HepG2 (cell line): ENCODE measurements around the gene MAP3K20. TPM values are rescaled to one million over a fixed set of nuclear protein-coding genes. Genes with fewer than 3 reads are reported as not detected.
"Not testable (repeated sequence)": the region's sequence is repeated elsewhere in the genome, so short reads cannot be mapped to it uniquely, and the experiment has no call there.

Experiments
- ATAC-seq: fragments of 200-7000 bp; cut with Tn5 transposase; 3 replicates; pipeline ENCODE4 v1.9.1; 2020; ENCODE audit warnings: mild to moderate bottlenecking, moderate library complexity
- BruUV-seq: library from RNA; stranded (reverse); fragments of 400-500 nt; replicated peaks from 2 replicates; lab custom pipeline; 2021; lab: Mats Ljungman, UMichigan
- CTCF ChIA-PET: fragments of 300-600 bp; formaldehyde crosslinking; extraction: SDS; loops from one replicate; lab custom pipeline; 2021; ENCODE audit warnings: low total read pairs, inconsistent platforms, low intra/inter-chr PET ratio; lab: Yijun Ruan, JAX
- POLR2A ChIA-PET: fragments of 350-600 bp; sonication (Branson Sonifier 250); formaldehyde crosslinking; loops from one replicate; lab custom pipeline; 2020; ENCODE audit warnings: antibody characterized with exemption, inconsistent platforms; lab: Yijun Ruan, JAX
- DNase-seq: peaks from one replicate; pipeline ENCODE4 v3.0.0-alpha.2; 2015; ENCODE audit warnings: low spot score
- FAIRE-seq: peaks from 3 replicates; lab custom pipeline; 2011; peaks lifted over from hg19 to GRCh38; lab: Jason Lieb, UNC
- H2AFZ ChIP-seq: one replicate; pipeline ENCODE4 v1.6.1; 2011; ENCODE audit warnings: low read length, inconsistent platforms
- H3K27ac ChIP-seq: fragments of 300-600 bp; 3 replicates; pipeline ENCODE4 v1.8.0; 2011; ENCODE audit warnings: mixed run types, mild to moderate bottlenecking, mixed read lengths, low read length, inconsistent platforms; ENCODE audit not compliant: insufficient read depth; ENCODE audit errors: extremely low read length
- H3K27me3 ChIP-seq, 2 experiments: fragments of 200-600 bp in 1 of 2; 2 replicates in 1 of 2; 3 replicates in 1 of 2; pipeline versions ENCODE4 v1.6.0 to v1.8.0; 2011; ENCODE audit warnings: low read length in 2 of 2, mild to moderate bottlenecking in 2 of 2, moderate library complexity in 2 of 2, inconsistent platforms in 1 of 2; ENCODE audit not compliant: insufficient read depth in 2 of 2, control insufficient read depth in 1 of 2
- H3K36me3 ChIP-seq, 2 experiments: fragments of 200-600 bp in 1 of 2; replicated peaks in 1 of 2; 2 replicates in 1 of 2; 3 replicates in 1 of 2; pipeline versions ENCODE4 v1.5.1 to v1.8.0; 2011; ENCODE audit warnings: low read length in 2 of 2, inconsistent platforms in 1 of 2; ENCODE audit not compliant: insufficient read depth in 2 of 2, control insufficient read depth in 1 of 2
- H3K4me1 ChIP-seq: 2 replicates; pipeline ENCODE4 v1.5.1; 2012; ENCODE audit warnings: low read length, inconsistent platforms; ENCODE audit not compliant: insufficient read depth
- H3K4me2 ChIP-seq: 2 replicates; pipeline ENCODE4 v1.6.0; 2011; ENCODE audit warnings: low read depth, low read length, inconsistent platforms
- H3K4me3 ChIP-seq, 3 experiments: fragments of 200-600 bp in 1 of 3; sonication (generic), shearing (Covaris generic) in 1 of 3; replicated peaks in 1 of 3; 2 replicates each; pipeline ENCODE4 v1.5.1; 2011 to 2016; ENCODE audit warnings: low read length in 3 of 3, inconsistent platforms in 2 of 3, low read depth in 2 of 3, mild to moderate bottlenecking in 2 of 3, control low read depth in 1 of 3, mixed read lengths in 1 of 3; ENCODE audit not compliant: insufficient read depth in 1 of 3
- H3K79me2 ChIP-seq: one replicate; pipeline ENCODE4 v1.6.1; 2011; ENCODE audit warnings: low read length, inconsistent platforms; ENCODE audit not compliant: insufficient read depth
- H3K9ac ChIP-seq: 2 replicates; pipeline ENCODE4 v1.6.0; 2011; ENCODE audit warnings: mild to moderate bottlenecking, low read depth, low read length, inconsistent platforms; ENCODE audit not compliant: insufficient read depth
- H3K9me3 ChIP-seq: 2 replicates; pipeline ENCODE4 v1.5.1; 2012; ENCODE audit warnings: mild to moderate bottlenecking, low read length
- H4K20me1 ChIP-seq: 2 replicates; pipeline ENCODE4 v1.6.0; 2011; ENCODE audit warnings: inconsistent platforms, mild to moderate bottlenecking, low read length, moderate library complexity; ENCODE audit not compliant: insufficient read depth
- ARID2 ChIP-seq: sonication (generic); formaldehyde crosslinking; IDR thresholded peaks from 2 replicates; pipeline ENCODE4 v1.8.1; 2022; ENCODE audit warnings: mild to moderate bottlenecking, missing genetic modification reagents, borderline replicate concordance
- ATF4 ChIP-seq, 2 experiments: fragments of 450-650 bp in 1 of 2; sonication (generic) in 1 of 2; formaldehyde crosslinking; IDR thresholded peaks; 2 replicates each; pipeline versions ENCODE4 v1.5.0 to v1.8.0; 2020 to 2022; ENCODE audit warnings: mild to moderate bottlenecking in 1 of 2, missing genetic modification reagents in 1 of 2
- HMG20B ChIP-seq: conservative IDR thresholded peaks from 2 replicates; pipeline ENCODE4 v1.6.1; 2016; ENCODE audit warnings: missing genetic modification reagents, missing compliant biosample characterization
- HOXA9 ChIP-seq: sonication (generic); formaldehyde crosslinking; IDR thresholded peaks from 2 replicates; pipeline ENCODE4 v1.8.1; 2022; ENCODE audit warnings: missing genetic modification reagents, mild to moderate bottlenecking, moderate library complexity, borderline replicate concordance
- HOXD1 ChIP-seq: sonication (generic); formaldehyde crosslinking; IDR thresholded peaks from 2 replicates; pipeline ENCODE4 v1.5.0; 2020; ENCODE audit warnings: missing genetic modification reagents
- MEIS2 ChIP-seq: sonication (generic); formaldehyde crosslinking; IDR thresholded peaks from 2 replicates; pipeline ENCODE4 v1.9.0; 2021; ENCODE audit warnings: mild to moderate bottlenecking, missing genetic modification reagents
- STAT5B ChIP-seq: sonication (generic); formaldehyde crosslinking; IDR thresholded peaks from 2 replicates; pipeline ENCODE4 v1.4.0; 2020; ENCODE audit warnings: missing genetic modification reagents
- ZNF788 ChIP-seq: sonication (generic); formaldehyde crosslinking; IDR thresholded peaks from 2 replicates; pipeline ENCODE4 v1.5.0; 2020; ENCODE audit warnings: mild to moderate bottlenecking, missing genetic modification reagents, borderline replicate concordance
- WGBS: methylation state at CpG from one replicate; pipeline ENCODE4 v1.1.6; 2017; ENCODE audit warnings: low lambda C conversion rate; 5-methylcytosine and 5-hydroxymethylcytosine counted together
- in situ Hi-C: cut with HindIII; loops from 2 replicates; pipeline ENCODE4 v1.10.0; 2017; ENCODE audit warnings: low pct_unique_long_range_greater_than_20kb; ENCODE audit not compliant: extremely low pct_ligation_motif_present
- intact Hi-C: fragments of 100-400 bp; cut with micrococcal nuclease; formaldehyde crosslinking; loops from one replicate; pipeline ENCODE4 v1.10.0; 2022; ENCODE audit not compliant: unreplicated experiment
- polyA plus RNA-seq, 8 experiments: library from polyadenylated mRNA; depleted of rRNA in 3 of 8; stranded (reverse) in 7 of 8; unstranded in 1 of 8; fragments of >200 nt; fragmentation: Illumina TruSeq in 4 of 8; extraction: Trizol in 4 of 8; gene quantifications; 2 replicates each; pipeline versions ENCODE4 v1.2.1 to v1.2.3, GENCODE V29; 2011 to 2016; ENCODE audit warnings: low read depth in 4 of 8, missing spikeins in 1 of 8, mixed read lengths in 1 of 8; ENCODE audit not compliant: insufficient read depth in 1 of 8
- total RNA-seq, 5 experiments: library from RNA; depleted of rRNA; stranded (reverse); fragments of >200 nt; fragmentation: Illumina TruSeq; extraction: Trizol; gene quantifications; 2 replicates each; pipeline ENCODE4 v1.2.3, GENCODE V29; 2016; ENCODE audit warnings: low read depth in 1 of 5
- TF ChIP-seq, protein P1 (sequence below): sonication (generic); formaldehyde crosslinking; conservative IDR thresholded peaks from 2 replicates; pipeline ENCODE4 v1.8.1; 2023; ENCODE audit warnings: missing genetic modification reagents
- TF ChIP-seq, protein P2 (sequence below): sonication (generic); formaldehyde crosslinking; IDR thresholded peaks from 2 replicates; pipeline ENCODE4 v1.8.0; 2022; ENCODE audit warnings: mild to moderate bottlenecking, missing genetic modification reagents, moderate library complexity
- TF ChIP-seq, protein P3 (sequence below): sonication (generic); IDR thresholded peaks from 2 replicates; pipeline ENCODE4 v1.6.1; 2016; ENCODE audit warnings: low read depth, borderline replicate concordance

MAP3K20 gene
- total and polyA plus RNA-seq, 2 of the 13 experiments (the other 11 are each of a cell fraction or from before 2014, with no cell fraction given) = 5.2 to 13.5 TPM

DNA sequence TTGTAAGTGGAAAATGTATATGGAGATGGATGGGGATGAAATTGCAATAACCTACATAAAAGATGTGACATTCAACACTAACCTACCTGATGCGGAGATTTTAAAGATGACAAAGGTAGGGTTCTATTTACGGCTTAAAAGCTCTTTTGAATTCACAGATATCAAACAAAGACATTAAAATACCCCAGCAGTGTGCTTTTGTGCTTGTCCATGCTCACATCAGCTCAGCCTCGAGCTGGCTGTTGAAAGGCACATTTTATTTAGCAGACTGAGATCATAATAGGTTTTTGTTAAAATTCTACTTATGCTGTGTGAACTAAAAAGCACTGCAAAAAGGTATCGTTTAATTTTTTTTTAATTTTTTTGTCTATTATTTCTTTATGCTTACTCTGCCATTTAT is 183.1 kb downstream of the MAP3K20 start:
- TF ChIP-seq HOXA9 (CRISPR knock-in tag) (no peak), STAT5B (no peak), HOXD1 (CRISPR knock-in tag) (no peak), ATF4 (CRISPR knock-in tag; IDR thresholded peaks at IDR 0.05) (no peak), HMG20B (CRISPR knock-in tag) (no peak), MEIS2 (CRISPR knock-in tag) (no peak), ZNF788 (CRISPR knock-in tag) (no peak), ARID2 (CRISPR knock-in tag) (no peak)
- TF ChIP-seq, protein P1, sequence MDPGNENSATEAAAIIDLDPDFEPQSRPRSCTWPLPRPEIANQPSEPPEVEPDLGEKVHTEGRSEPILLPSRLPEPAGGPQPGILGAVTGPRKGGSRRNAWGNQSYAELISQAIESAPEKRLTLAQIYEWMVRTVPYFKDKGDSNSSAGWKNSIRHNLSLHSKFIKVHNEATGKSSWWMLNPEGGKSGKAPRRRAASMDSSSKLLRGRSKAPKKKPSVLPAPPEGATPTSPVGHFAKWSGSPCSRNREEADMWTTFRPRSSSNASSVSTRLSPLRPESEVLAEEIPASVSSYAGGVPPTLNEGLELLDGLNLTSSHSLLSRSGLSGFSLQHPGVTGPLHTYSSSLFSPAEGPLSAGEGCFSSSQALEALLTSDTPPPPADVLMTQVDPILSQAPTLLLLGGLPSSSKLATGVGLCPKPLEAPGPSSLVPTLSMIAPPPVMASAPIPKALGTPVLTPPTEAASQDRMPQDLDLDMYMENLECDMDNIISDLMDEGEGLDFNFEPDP (CRISPR knock-in tag) = no peak
- TF ChIP-seq, protein P2, sequence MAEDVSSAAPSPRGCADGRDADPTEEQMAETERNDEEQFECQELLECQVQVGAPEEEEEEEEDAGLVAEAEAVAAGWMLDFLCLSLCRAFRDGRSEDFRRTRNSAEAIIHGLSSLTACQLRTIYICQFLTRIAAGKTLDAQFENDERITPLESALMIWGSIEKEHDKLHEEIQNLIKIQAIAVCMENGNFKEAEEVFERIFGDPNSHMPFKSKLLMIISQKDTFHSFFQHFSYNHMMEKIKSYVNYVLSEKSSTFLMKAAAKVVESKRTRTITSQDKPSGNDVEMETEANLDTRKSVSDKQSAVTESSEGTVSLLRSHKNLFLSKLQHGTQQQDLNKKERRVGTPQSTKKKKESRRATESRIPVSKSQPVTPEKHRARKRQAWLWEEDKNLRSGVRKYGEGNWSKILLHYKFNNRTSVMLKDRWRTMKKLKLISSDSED (CRISPR knock-in tag) = no peak
- TF ChIP-seq, protein P3, sequence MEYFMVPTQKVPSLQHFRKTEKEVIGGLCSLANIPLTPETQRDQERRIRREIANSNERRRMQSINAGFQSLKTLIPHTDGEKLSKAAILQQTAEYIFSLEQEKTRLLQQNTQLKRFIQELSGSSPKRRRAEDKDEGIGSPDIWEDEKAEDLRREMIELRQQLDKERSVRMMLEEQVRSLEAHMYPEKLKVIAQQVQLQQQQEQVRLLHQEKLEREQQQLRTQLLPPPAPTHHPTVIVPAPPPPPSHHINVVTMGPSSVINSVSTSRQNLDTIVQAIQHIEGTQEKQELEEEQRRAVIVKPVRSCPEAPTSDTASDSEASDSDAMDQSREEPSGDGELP = no peak
- TF ChIP-seq, all 625 proteins: peak for 0
- in situ Hi-C loops = no loop called here

GRCh38 chr2:173262356-173262755 is 186.7 kb downstream of the MAP3K20 start:
- H3K9me3 ChIP-seq, H3K4me1 ChIP-seq, H4K20me1 ChIP-seq, DNase-seq, in situ Hi-C loops, H3K9ac ChIP-seq, H3K4me3 ChIP-seq, H3K27ac ChIP-seq, POLR2A ChIA-PET, ATAC-seq, H2AFZ ChIP-seq, H3K27me3 ChIP-seq, FAIRE-seq, H3K4me2 ChIP-seq, intact Hi-C loops, H3K79me2 ChIP-seq, CTCF ChIA-PET, BruUV-seq, H3K36me3 ChIP-seq: not testable (repeated sequence)
- WGBS = 98% methylated on average over 5 of the region's 5 CpGs

More for the DNA sequence above, 183.1 kb downstream of the MAP3K20 start:
- no peak overlapping the region for H3K27ac ChIP-seq
- BruUV-seq = no TSS peak
- H3K27me3 ChIP-seq = no peaks in the 10 kb centered on the region
- H3K79me2 ChIP-seq = no peaks in the 10 kb centered on the region
- WGBS = 91% methylated on average over 4 of the region's 4 CpGs
- FAIRE-seq (no peak), DNase-seq (no peak), ATAC-seq (no peak)
- no peaks in the 10 kb centered on the region for H4K20me1 ChIP-seq
- H3K4me3 ChIP-seq = no peak overlapping the region
- H3K9ac ChIP-seq = no peak overlapping the region
- 0 out of 5 replicates have a peak, but pooled peaks cover 0 to 2% of the 10 kb centered on the region in 2 experiments for H3K36me3 ChIP-seq
- intact Hi-C loops = no loop called here
- CTCF ChIA-PET = no interaction called here
- H3K4me1 ChIP-seq = no peaks in the 10 kb centered on the region
- H2AFZ ChIP-seq = no peak overlapping the region
- POLR2A ChIA-PET = no interaction called here
- H3K4me2 ChIP-seq = no peak overlapping the region
- H3K9me3 ChIP-seq = no peaks in the 10 kb centered on the region
